Activated CD8-positive, alpha-beta T cell treated with anti-CD3 and anti-CD28 coated beads, Interleukin-2, amount 10 ng/mL, durations not matched to agents 7 days and 5 days (primary cell): ENCODE results near the gene WSB1. TPM values are rescaled to one million over a fixed set of nuclear protein-coding genes. Genes with fewer than 3 reads are reported as not detected.

Source experiments
- ATAC-seq: fragments of 150-1000 bp; cut with Tn5 transposase; one replicate; pipeline ENCODE4 v1.10.0; 2021; ENCODE audit warnings: moderate library complexity
- CTCF ChIA-PET: fragments of 350-600 bp; sonication (Branson Sonifier 250); formaldehyde crosslinking; loops from one replicate; lab custom pipeline; 2021; ENCODE audit warnings: antibody characterized with exemption; lab: Charles Lee
- POLR2A ChIA-PET: fragments of 350-600 bp; sonication (Branson Sonifier 250); formaldehyde crosslinking; loops from one replicate; lab custom pipeline; 2021; ENCODE audit warnings: antibody characterized with exemption; lab: Charles Lee
- DNase-seq: peaks from one replicate; pipeline ENCODE4 v3.0.0-alpha.2; 2020
- H3K27ac Mint-ChIP-seq: one replicate; pipeline ENCODE4 v1.8.0; 2021; ENCODE audit warnings: mild to moderate bottlenecking, mixed read lengths
- H3K27me3 Mint-ChIP-seq: one replicate; pipeline ENCODE4 v1.8.0; 2021; ENCODE audit warnings: low read depth, mixed read lengths
- H3K36me3 Mint-ChIP-seq: one replicate; pipeline ENCODE4 v1.8.0; 2021; ENCODE audit warnings: low read depth, mixed read lengths
- H3K4me1 Mint-ChIP-seq: one replicate; pipeline ENCODE4 v1.8.0; 2021; ENCODE audit warnings: low read depth, mixed read lengths
- H3K4me3 Mint-ChIP-seq: one replicate; pipeline ENCODE4 v1.8.0; 2021; ENCODE audit warnings: mild to moderate bottlenecking, mixed read lengths
- H3K9me3 Mint-ChIP-seq: one replicate; pipeline ENCODE4 v1.8.0; 2022; ENCODE audit warnings: mixed read lengths; ENCODE audit not compliant: insufficient read depth
- microRNA-seq: library from miRNA; unstranded; fragments of <30 nt; microRNA quantifications from one replicate; pipeline ENCODE4 v1.2.0, GENCODE V29; 2022
- total RNA-seq, 2 experiments: library from RNA; stranded (reverse); gene quantifications; one replicate each; pipeline ENCODE4 v1.2.3, GENCODE V29; 2021

WSB1 gene
- total RNA-seq, 2 experiments from 2014 or later: 118 to 121 TPM

DNA sequence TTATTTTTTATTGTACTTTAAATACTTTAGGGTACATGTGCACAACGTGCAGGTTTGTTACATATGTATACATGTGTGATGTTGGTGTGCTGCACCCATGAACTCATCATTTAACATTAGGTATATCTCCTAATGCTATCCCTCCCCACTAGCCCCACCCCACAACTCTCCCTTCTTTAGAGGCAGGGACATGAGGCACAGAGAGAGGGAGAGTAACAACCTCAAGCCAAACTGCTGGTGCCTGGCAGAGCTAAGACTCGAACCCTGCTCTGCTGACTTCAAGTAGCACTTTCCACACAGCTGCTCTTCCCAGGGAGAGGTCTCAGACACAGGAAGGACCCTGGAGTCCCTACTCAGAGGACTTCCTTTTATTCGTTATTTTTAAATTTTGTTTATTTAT is 69.4 kb downstream of the WSB1 start:
- no peak overlapping the region for H3K4me3 Mint-ChIP-seq
- POLR2A ChIA-PET: no interaction called here
- no peaks in the 10 kb centered on the region for H3K4me1 Mint-ChIP-seq
- H3K36me3 Mint-ChIP-seq: no peaks in the 10 kb centered on the region
- ATAC-seq: no peak
- no peak for DNase-seq
- H3K27ac Mint-ChIP-seq: no peak overlapping the region
- H3K9me3 Mint-ChIP-seq: no peaks in the 10 kb centered on the region
- H3K27me3 Mint-ChIP-seq: no peaks in the 10 kb centered on the region
- CTCF ChIA-PET: interaction anchor here (1.8 to 2.1 kb wide), 2 partner anchors 9 to 17 kb away, joined by 4 to 5 read pairs; no protein-coding TSS in a partner anchor

Small RNA genes lying within 50 kb of the gene (microRNA-seq; reads per million reads assigned to microRNA genes)
- 1.7 reads per million for gene MIR4522

Other genes with a start within 250 kb of the WSB1 start
- gene KSR1, start 162.3 kb downstream of the WSB1 start, total RNA-seq: 10 to 100 TPM; 45.3 to 45.8 TPM